PFSK-1 (cell line): Measurements from ENCODE around the gene ABL2.
A peak's percentile ranks its signal among the peaks of the same experiment; 100 is the strongest.

Experiments
- FOXP2 ChIP-seq: optimal IDR thresholded peaks from 2 replicates; pipeline ENCODE3; 2011; ENCODE audit warnings: borderline replicate concordance, control low read depth, inconsistent platforms; ENCODE audit not compliant: insufficient read depth; ENCODE audit errors: extremely low read length, extremely low read depth
- POLR2AphosphoS5 ChIP-seq: IDR thresholded peaks from 2 replicates; pipeline ENCODE4 v1.6.1; 2012; ENCODE audit warnings: low read depth, mild to moderate bottlenecking, control low read depth, low read length, moderate library complexity
- SIN3A ChIP-seq: IDR thresholded peaks from 2 replicates; pipeline ENCODE4 v1.6.1; 2012; ENCODE audit warnings: mild to moderate bottlenecking, low read length, moderate library complexity, borderline replicate concordance; ENCODE audit not compliant: insufficient read depth
- TAF1 ChIP-seq: IDR thresholded peaks from 2 replicates; pipeline ENCODE4 v1.6.1; 2012; ENCODE audit warnings: low read length, control low read depth, borderline replicate concordance; ENCODE audit not compliant: insufficient read depth
- TF ChIP-seq, protein P1 (sequence below), 2 experiments: IDR thresholded peaks; 2 replicates each; pipeline versions ENCODE4 v1.6.1 to v1.8.0; 2011 to 2012; ENCODE audit warnings: low read depth in 2 of 2, low read length in 2 of 2, control low read depth in 1 of 2, inconsistent platforms in 1 of 2, mild to moderate bottlenecking in 1 of 2, moderate library complexity in 1 of 2; ENCODE audit not compliant: insufficient read depth in 1 of 2

The ABL2 gene

DNA sequence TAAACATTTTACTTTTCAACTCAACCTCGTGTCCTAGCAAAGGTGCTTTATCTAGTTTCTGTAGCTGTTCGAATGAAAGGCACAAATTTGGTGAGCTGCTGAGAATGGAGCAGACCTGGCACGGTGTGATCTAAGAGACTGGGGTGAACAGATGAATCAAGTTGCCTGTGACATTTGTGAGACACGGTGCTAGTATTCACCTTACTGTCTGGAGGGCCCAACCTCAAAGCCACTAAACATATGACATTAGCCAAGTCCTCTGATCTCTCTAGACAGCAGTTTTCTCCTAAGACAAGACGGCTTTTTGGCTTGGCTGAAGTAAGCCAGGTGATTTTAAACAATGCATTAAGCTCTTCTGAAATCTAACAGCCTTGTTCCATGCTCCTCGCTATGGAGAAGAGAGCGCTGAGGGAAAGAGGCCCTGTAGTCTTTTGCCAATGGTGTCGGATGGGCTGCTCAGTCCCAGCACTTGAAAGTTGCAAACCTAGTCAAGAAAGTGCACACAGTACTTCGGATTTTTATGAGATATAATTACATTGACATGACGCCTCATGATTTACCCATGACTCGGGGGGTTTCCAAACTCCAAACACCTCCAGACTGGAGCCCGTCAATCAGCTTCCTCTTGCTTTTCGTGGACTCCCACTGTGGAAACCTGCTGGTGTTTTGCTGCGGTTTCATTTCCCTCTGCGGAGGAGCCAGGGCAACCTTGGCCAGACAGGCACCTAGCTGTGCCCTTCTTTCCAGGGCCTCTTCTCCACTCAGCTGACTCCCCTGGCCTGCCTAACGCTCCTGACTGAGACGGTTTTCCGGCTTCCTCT is 148.4 kb downstream of the ABL2 start:
- TF ChIP-seq, protein P1, sequence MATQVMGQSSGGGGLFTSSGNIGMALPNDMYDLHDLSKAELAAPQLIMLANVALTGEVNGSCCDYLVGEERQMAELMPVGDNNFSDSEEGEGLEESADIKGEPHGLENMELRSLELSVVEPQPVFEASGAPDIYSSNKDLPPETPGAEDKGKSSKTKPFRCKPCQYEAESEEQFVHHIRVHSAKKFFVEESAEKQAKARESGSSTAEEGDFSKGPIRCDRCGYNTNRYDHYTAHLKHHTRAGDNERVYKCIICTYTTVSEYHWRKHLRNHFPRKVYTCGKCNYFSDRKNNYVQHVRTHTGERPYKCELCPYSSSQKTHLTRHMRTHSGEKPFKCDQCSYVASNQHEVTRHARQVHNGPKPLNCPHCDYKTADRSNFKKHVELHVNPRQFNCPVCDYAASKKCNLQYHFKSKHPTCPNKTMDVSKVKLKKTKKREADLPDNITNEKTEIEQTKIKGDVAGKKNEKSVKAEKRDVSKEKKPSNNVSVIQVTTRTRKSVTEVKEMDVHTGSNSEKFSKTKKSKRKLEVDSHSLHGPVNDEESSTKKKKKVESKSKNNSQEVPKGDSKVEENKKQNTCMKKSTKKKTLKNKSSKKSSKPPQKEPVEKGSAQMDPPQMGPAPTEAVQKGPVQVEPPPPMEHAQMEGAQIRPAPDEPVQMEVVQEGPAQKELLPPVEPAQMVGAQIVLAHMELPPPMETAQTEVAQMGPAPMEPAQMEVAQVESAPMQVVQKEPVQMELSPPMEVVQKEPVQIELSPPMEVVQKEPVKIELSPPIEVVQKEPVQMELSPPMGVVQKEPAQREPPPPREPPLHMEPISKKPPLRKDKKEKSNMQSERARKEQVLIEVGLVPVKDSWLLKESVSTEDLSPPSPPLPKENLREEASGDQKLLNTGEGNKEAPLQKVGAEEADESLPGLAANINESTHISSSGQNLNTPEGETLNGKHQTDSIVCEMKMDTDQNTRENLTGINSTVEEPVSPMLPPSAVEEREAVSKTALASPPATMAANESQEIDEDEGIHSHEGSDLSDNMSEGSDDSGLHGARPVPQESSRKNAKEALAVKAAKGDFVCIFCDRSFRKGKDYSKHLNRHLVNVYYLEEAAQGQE (IDR thresholded peaks at IDR 0.05; ENCODE audit: insufficient read depth in 1 of 2, low read depth in 2 of 2, low read length in 2 of 2): no peak
- TF ChIP-seq SIN3A (no peak), FOXP2 (no peak), TAF1 (no peak), POLR2AphosphoS5 (no peak)

DNA sequence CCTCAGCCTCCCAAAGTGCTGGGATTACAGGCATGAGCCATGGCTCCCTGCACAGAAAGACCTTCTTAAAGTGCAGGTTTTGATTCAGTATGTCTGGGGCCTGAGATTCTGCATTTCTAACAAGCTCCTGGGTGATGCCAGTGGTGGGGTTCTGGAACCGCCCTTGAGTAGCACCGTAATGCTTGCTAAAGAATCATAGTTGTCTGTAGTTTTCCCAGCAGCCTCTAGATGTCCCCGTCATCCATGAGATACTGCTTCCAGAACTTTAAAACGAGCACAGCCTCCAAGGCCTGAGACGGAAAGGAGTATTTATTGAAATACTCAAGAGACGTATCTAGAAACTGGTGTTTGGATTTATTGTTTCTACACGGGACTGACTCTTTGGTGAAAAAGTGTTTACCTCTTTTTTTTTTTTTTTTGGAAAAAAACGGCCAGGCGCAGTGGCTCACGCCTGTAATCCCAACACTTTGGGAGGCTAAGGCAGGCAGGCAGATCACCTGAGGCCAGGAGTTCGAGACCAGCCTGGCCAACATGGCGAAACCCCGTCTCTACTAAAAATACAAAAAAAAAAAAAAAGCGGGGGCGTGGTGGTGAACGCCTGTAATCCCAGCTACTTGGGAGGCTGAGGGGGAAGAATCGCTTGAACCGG is 150.2 kb downstream of the ABL2 start:
- no peak for TF ChIP-seq SIN3A
- TF ChIP-seq, protein P1 (IDR thresholded peaks at IDR 0.05; ENCODE audit: insufficient read depth in 1 of 2, low read depth in 2 of 2, low read length in 2 of 2): no peak
- TF ChIP-seq POLR2AphosphoS5: peak; percentile 18; the same call in 1 of the 2 replicates
- no peak for TF ChIP-seq TAF1
- TF ChIP-seq FOXP2: no peak

DNA sequence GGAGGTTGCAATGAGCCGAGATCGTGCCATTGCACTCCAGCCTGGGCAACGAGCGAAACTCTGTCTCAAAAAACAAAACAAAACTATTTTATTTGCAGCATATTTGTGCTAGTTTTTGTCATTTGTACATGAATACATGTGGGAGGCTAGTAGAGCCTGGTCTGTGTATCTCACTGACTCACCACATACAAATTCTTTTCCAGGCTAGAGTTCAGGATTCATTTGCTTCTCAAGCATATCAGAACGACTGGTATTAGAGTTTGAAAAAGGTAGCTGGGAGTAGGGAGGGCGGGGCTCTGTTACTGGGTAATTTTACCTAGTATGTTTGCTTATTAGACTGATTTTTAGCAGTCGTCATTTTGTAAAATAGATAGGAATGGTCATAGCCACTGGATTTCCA is 152.1 kb downstream of the ABL2 start:
- TF ChIP-seq POLR2AphosphoS5 (no peak), TAF1 (no peak), SIN3A (no peak), FOXP2 (no peak)
- TF ChIP-seq, protein P1 (IDR thresholded peaks at IDR 0.05; ENCODE audit: insufficient read depth in 1 of 2, low read depth in 2 of 2, low read length in 2 of 2): no peak

DNA sequence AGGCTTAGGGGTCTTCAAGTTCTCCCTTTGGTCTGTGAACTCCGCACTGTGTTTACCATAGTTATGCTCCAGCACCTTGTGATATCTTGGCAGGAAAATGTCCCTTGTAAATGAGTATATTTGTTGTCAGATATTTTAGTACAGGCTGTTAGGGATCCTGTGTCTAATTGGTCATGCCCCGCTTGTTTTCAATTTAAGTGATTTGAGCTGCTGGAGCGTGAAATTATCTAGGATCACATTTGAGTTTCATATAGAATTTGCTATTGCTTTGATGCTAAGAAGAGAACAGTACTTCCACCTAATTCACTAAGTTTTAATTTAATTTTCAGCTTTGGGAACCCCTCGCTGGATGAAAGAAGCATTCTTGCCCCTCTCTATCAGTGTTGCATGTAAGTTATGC is 163.0 kb downstream of the ABL2 start:
- no peak for TF ChIP-seq POLR2AphosphoS5
- TF ChIP-seq FOXP2: no peak
- TF ChIP-seq, protein P1 (IDR thresholded peaks at IDR 0.05; ENCODE audit: insufficient read depth in 1 of 2, low read depth in 2 of 2, low read length in 2 of 2): no peak
- TF ChIP-seq TAF1: no peak
- no peak for TF ChIP-seq SIN3A
